ENCODE data around the gene C16orf90.

- TF ChIP-seq, protein P1, sequence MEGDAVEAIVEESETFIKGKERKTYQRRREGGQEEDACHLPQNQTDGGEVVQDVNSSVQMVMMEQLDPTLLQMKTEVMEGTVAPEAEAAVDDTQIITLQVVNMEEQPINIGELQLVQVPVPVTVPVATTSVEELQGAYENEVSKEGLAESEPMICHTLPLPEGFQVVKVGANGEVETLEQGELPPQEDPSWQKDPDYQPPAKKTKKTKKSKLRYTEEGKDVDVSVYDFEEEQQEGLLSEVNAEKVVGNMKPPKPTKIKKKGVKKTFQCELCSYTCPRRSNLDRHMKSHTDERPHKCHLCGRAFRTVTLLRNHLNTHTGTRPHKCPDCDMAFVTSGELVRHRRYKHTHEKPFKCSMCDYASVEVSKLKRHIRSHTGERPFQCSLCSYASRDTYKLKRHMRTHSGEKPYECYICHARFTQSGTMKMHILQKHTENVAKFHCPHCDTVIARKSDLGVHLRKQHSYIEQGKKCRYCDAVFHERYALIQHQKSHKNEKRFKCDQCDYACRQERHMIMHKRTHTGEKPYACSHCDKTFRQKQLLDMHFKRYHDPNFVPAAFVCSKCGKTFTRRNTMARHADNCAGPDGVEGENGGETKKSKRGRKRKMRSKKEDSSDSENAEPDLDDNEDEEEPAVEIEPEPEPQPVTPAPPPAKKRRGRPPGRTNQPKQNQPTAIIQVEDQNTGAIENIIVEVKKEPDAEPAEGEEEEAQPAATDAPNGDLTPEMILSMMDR (IDR thresholded peaks at IDR 0.05; ENCODE audit: poor library complexity): no peak
- no peak for TF ChIP-seq EZH2phosphoT487 (IDR thresholded peaks at IDR 0.05; ENCODE audit: low read depth, severe bottlenecking, unreplicated experiment)
Observed at GRCh38 chr16:3479654-3480216, 15.6 kb downstream of the C16orf90 start.
